GM21619 (cell line): ENCODE results near the gene PLD6.
"Not testable (repeated sequence)": the region's sequence is repeated elsewhere in the genome, so short reads cannot be mapped to it uniquely, and the experiment has no call there.

ENCODE experiments used
- ATAC-seq: cut with Tn5 transposase; IDR thresholded peaks from one replicate; pipeline ENCODE4 v1.9.1; 2021; ENCODE audit not compliant: unreplicated experiment

Gene PLD6

DNA sequence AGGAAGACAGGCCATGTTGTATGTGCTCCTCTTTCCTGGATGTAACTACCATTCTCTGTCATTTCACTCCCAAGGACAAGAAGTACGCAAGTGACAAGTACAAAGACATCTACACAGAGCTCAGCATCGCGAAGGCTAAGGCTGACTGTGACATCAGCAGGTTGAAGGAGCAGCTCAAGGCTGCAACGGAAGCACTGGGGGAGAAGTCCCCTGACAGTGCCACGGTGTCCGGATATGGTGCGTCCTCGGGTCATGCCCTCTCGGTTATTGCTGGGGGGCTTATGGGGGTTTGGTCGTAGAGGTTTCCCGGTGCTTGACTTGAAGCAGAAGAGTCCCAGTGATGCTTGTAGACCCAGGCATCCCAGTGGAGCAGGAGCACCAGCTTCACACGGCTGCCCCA lies 29.0 kb downstream of the PLD6 start:
- no peak for ATAC-seq

DNA sequence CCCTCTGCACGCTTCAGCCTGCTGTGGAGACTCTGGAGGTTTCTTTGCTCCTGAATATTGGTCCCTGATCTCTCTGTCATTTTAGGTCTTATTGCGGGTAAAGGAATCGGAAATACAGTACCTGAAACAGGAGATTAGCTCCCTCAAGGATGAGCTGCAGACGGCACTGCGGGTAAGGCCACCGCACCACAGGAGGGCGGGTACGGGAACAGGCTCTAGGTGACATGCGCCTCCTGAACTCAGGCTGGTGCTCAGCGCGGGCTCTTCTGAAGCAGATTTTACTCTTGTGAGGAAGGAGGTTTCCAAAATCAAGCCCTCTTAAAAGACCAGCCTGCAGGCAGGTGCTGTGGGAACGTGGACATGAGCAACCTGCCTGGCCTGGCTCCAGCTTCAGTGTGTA lies 29.8 kb downstream of the PLD6 start:
- ATAC-seq, result no peak

- peak; percentile 49 for ATAC-seq
These were observed 30.2 kb downstream of the PLD6 start for GRCh38 chr17:17175917-17176316.

DNA sequence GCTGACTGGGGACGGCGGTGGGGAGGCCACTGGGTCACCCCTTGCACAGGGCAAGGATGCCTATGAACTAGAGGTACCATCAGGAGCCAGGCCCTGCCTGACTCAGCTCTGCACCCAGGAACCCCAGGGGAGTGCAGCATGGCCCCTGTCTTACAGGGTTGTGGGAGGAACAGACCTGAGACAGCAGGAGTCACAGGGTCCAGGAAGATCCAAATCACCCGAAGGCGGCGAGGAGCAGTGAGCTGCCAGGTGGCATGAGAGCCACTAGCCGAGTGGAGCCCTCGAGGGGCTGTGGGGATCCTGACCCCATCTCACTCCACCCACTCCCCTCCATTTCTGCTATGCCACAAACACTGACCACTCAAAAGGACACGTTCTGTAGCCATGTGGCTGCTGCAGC lies 30.8 kb downstream of the PLD6 start:
- no peak for ATAC-seq

DNA sequence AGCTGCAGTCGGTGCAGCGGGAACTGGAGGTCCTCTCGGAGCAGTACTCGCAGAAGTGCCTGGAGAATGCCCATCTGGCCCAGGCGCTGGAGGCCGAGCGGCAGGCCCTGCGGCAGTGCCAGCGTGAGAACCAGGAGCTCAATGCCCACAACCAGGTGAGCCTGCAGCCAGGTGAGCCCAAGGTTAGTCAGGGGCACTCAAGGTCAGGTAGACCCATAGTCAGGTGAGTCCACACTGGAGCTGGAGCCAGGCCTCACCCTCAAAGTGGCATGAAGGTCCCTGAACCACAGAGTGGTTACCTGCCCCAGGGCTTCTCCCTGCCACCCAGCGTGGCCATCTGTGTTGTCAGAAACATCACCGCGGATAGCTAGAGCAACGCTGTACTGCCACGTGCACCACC lies 32.2 kb downstream of the PLD6 start:
- ATAC-seq, result no peak

- no peak for ATAC-seq
These were observed 33.1 kb downstream of the PLD6 start for GRCh38 chr17:17172990-17173389.

DNA sequence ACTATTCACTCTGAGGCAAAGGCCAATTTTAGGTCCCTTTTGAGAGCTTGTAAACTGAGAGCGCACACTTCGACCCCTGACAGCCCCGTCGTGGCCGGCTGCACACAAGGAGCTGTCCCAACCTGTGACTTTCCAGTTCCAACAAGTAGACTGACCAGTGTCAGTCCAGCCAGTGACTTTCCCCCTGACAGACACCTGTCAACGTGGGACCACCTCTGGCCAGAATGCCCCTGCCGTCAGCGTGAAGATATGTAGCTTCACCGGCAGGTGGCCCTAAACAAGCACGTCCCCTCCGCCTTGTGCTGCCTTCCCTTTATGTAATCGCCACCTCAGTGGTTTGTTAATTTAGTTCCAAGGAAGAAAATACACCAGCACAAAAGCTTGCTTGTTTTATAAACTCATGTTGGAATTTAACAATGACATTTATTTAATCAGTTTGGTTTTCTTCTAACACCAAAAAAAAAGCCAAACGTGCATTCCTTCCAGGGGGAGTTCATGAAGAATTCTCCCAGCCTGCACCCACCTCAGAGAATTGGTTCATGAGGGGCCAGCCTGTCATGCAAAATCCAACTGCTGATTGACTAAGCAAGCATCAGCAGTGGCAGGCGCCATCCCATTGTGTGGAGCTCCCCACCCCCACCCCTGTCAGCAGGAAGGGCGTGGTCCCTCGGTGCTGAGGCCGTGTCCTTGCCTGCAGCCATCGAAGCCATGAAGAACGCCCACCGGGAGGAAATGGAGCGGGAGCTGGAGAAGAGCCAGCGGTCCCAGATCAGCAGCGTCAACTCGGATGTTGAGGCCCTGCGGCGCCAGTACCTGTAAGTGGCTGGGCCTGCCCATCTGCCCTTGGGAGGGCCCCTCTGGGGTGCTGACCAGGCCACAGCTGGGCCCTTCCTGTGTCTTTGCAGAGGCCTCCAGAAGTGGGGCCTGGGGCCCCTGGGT lies 33.9 kb downstream of the PLD6 start:
- no peak for ATAC-seq

DNA sequence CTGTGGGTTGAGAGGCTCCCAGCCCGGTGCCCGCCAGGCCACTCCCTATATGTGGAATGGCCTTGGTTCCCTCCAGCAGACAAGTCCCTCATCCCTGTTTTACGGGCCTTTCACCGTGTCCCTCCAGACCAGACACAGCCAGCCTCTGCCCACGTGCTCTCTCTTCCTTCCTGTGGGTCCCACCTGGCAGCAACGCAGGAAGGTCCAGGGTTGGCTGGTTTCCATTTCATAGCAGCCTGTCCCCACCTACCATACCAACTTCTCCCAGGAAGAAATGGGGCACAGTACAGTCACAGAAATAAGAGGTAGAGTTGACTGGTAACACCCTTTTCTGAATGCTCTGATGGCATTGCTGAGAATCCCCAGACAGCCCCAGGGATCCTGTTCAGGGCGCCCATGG lies 34.9 kb downstream of the PLD6 start:
- no peak for ATAC-seq

- no peak for ATAC-seq
These were observed 35.7 kb downstream of the PLD6 start for GRCh38 chr17:17170346-17170985.

GRCh38 chr17:17169396-17169795 lies 36.7 kb downstream of the PLD6 start:
- ATAC-seq, result no peak

GRCh38 chr17:17168401-17168800 lies 37.7 kb downstream of the PLD6 start:
- ATAC-seq, result no peak

DNA sequence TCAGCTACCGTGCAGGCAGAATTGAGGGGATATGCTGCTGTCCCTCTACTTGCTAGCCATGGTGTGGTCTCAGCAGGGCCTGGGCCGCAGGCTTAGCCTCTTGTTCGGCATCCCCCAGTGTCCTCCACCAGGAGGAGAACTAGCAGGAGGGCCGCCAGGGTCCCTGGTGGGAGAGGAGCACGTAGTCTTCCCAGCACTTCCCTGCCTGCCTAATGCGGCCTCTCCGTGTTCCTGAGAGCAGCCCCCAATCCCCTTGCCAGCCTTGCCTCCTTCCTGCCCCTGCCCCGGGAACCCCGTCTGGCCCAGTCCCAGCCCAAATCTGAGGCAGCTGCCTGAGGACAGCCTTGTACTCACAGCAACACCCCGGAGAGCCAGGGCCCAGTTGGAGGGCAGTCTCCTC lies 38.1 kb downstream of the PLD6 start:
- ATAC-seq, result no peak

GRCh38 chr17:17167356-17167755 lies 38.8 kb downstream of the PLD6 start:
- ATAC-seq, result no peak

DNA sequence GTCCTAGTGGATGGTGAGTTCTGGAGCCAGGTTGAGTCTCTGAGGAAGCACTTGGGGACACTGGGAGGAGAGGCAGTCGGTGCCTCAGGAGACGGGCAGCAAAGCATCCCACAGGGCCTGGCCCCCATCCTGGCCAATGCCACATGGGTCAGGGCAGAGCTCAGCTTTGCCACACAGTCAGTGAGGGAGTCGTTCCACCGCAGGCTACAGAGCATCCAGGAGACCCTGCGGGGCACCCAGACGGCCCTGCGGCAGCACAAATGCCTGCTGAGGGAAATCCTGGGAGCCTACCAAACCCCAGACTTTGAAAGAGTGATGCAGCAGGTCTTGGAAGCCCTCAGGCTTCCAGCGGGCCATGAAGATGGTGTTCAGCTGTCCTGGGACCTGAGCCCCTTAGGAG lies 39.7 kb downstream of the PLD6 start:
- no peak for ATAC-seq

DNA sequence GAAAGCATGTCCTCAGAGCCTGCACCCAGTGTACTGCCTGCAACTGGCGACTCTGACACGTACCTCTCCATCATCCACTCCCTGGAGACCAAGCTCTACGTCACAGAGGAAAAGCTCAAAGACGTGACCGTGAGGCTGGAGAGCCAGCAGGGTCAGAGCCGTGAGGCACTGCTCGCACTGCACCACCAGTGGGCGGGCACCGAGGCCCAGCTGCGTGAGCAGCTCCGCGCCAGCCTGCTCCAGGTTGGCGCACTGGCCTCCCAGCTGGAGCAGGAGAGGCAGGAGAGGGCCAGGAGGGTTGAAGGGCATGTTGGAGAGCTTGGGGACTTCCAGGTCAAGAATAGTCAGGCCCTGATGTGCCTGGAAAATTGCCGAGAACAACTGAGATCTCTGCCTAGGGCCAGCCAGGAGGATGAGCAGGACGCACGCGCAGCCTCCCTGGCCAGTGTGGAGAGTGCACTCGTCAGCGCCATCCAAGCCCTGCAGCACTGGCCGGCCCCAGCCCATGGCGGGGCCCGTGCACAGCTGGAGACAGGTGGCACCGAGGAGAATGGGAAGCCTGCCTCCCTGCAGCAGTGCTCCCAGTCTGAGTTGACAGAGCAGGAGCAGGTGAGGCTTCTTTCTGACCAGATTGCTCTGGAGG lies 40.3 kb downstream of the PLD6 start:
- no peak for ATAC-seq

DNA sequence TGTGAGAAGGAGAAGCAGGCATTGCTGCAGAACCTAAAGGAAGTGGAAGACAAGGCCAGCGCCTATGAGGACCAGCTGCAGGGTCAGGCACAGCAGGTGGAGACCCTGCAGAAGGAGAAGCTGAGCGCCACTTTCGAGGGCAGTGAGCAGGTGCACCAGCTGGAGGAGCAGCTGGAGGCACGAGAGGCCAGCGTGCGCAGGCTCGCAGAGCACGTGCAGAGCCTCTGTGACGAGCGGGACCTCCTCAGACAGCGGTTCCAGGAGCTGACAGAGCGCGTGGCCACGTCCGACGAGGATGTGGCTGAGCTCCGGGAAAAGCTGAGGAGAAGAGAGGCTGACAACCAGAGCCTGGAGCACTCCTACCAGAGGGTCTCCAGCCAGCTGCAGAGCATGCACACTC lies 41.5 kb downstream of the PLD6 start:
- no peak for ATAC-seq

DNA sequence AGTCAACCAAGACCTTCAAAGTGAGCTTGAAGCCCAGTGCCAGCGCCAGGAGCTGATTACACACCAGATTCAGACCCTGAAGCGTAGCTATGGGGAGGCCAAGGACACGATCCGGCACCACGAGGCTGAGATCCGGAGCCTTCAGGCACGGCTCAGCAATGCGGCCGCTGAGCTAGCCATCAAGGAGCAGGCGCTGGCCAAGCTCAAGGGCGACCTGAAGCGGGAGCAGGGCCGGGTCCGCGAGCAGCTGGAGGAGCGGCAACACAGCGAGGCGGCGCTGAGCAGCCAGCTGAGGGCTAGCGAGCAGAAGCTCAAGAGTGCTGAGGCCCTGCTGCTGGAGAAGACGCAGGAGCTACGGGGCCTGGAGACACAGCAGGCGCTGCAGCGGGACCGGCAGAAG lies 42.0 kb downstream of the PLD6 start:
- ATAC-seq, result no peak

DNA sequence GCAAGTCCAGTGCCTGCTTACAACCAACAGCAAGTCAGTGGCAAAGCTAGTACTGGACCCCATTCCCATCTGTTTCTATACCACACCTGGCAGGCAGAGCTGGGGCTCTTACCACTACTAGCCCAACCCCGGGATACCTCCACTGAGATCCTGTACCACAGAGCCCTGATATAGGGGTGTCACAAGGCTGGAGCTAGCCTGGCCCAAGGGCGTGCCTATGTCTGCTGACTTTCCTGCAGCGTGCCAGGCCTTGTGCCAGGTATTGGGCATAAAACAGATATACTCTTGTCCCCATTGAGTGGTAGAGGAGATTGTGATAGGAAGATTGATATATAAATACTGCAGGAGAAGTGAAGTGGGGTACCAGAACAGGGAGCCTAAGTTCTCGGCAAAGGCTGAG lies 44.4 kb downstream of the PLD6 start:
- ATAC-seq, result no peak

GRCh38 chr17:17161121-17161520 lies 45.0 kb downstream of the PLD6 start:
- no peak for ATAC-seq

GRCh38 chr17:17159571-17159970 lies 46.6 kb downstream of the PLD6 start:
- no peak for ATAC-seq

GRCh38 chr17:17158506-17158905 lies 47.6 kb downstream of the PLD6 start:
- not testable (repeated sequence) for ATAC-seq

GRCh38 chr17:17157041-17157440 lies 49.1 kb downstream of the PLD6 start:
- ATAC-seq, result no peak
